GM21723 (cell line): Measurements from ENCODE around the gene NLRP9.
"Not testable (repeated sequence)": the region's sequence is repeated elsewhere in the genome, so short reads cannot be mapped to it uniquely, and the experiment has no call there.

ENCODE experiments used
- ATAC-seq: cut with Tn5 transposase; IDR thresholded peaks from one replicate; pipeline ENCODE4 v1.9.1; 2021; ENCODE audit warnings: mild to moderate bottlenecking, moderate library complexity; ENCODE audit not compliant: unreplicated experiment

The NLRP9 gene

DNA sequence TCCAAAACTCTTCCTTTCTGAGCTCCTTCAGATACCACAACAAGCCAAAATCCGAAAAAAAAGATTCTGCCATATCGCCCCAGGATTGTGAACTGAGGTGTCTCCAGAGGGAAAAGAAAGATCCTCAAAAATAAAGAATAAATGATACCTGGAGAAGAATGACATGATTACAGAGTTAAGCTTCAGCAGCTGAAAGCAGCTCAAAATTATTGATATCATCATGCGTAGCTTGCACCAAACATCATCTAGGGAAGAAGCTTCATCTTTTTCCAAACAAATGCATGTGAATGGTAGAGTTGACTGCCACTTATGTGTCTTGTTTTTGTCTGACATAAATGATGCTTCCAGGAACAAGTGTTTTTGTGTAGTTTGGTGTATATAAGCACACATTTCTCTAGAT, at the start of gene NLRP9:
NLRP9 (minus strand) TSS at position 101 of the 400 bp plus-strand sequence; CDS start at position 73, 28 bp downstream.
- ATAC-seq = no peak

DNA sequence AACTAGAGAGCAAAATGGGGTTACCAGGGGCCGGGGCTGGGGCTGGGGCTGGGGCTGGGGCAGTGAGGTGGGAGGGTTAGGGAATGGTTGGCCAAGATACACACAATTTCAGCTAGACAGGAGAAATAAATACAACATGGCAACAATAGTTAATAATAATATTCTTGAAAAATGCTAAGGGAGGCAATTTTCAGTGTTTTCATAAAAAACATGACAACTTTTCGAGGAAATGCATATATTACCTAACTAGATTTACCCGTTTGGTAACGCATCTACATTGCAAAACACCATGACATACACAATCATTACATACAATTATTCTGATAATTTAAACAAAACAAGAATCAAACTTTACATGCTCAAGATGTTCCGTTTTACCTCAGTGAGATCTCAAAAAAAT, 42.9 kb upstream of the NLRP9 start:
- ATAC-seq = no peak

DNA sequence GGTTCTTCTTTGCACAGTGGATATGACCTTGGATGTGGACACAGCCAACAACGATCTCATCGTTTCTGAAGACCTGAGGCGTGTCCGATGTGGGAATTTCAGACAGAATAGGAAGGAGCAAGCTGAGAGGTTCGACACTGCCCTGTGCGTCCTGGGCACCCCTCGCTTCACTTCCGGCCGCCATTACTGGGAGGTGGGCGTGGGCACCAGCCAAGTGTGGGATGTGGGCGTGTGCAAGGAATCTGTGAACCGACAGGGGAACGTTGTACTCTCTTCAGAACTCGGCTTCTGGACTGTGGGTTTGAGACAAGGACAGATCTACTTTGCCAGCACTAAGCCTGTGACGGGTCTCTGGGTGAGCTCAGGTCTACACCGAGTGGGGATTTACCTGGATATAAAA, 40.1 kb upstream of the NLRP9 start:
- no peak for ATAC-seq

DNA sequence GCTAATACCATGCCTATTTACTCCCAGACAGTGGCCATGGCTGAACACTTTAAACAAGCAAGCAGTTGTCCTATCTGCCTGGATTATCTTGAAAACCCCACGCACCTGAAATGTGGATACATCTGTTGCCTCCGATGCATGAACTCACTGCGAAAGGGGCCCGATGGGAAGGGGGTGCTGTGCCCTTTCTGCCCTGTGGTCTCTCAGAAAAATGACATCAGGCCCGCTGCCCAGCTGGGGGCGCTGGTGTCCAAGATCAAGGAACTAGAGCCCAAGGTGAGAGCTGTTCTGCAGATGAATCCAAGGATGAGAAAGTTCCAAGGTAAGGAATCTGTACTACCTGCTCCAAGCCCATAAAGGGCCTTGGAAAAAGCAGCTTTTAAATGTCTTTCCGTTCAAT, 39.3 kb upstream of the NLRP9 start:
- no peak for ATAC-seq

DNA sequence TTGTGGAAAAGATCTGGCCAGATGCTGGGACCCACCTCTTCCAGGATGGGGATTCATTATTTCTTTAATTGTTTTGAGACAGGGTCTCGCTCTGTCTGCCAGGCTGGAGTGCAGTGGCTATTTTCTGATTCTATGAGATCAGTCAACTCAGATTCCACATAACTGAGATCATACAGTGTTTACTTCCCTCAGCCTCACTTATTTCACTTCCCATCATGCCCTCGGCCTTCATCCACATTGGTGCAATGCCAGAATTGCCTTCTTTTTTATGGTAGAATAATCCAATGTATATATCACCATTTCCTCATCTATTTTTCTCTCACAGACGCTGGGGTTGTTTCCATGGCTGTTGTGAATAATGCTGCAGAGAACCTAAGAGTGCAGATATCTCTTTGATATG, 31.4 kb upstream of the NLRP9 start:
- ATAC-seq = not testable (repeated sequence)

DNA sequence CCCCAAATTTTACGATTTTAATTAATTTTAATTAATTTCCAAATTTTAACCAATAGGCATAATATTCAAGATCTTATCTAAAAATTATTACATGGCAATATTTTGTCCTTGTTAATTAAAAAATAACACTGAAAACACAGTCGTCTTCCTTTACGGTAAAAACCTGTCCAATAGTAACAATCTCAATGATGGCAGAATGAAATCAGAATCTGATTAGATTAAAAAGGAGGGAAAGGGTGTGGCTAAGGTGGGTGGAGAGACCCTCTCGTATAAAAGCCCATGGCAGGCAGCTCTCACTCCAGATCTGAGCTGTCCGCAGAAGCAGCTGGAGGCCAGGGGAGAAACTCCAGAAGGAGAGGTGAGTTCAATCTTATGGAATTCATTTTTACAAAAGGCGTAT, 30.6 kb upstream of the NLRP9 start, which contains the start of gene RFPL4AL1:
RFPL4AL1 (plus strand) TSS at position 301 of the 400 bp plus-strand sequence. CDS start 2,687 bp downstream, outside the sequence.
- ATAC-seq = not testable (repeated sequence)

DNA sequence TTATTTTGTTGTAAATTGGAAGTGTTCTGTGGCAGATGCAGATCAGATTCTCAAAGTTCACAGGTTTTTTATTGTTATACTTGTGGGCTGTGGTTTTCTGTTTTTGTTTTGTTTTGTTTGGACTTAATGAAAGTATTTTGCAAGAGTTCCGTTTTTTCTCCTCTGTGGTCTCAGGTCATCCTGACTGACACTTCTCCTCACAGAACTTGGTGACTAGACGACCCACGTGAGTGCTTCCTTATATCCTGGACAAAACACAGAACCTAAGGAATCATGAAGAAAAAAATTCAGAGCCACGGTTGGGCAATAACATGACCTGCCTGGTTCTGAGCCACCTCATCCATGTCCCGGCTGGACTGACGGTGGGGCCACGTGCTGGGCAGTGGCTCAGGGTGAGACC, 28.3 kb upstream of the NLRP9 start:
- ATAC-seq = no peak

DNA sequence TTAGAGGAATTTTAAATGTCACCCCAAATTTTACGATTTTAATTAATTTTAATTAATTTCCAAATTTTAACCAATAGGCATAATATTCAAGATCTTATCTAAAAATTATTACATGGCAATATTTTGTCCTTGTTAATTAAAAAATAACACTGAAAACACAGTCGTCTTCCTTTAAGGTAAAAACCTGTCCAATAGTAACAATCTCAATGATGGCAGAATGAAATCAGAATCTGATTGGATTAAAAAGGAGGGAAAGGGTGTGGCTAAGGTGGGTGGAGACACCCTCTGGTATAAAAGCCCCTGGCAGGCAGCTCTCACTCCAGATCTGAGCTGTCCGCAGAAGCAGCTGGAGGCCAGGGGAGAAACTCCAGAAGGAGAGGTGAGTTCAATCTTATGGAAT, 20.6 kb upstream of the NLRP9 start, which contains the start of gene RFPL4A:
RFPL4A (plus strand) TSS at position 301 of the 400 bp plus-strand sequence. CDS start 2,704 bp downstream, outside the sequence.
- ATAC-seq = not testable (repeated sequence)

DNA sequence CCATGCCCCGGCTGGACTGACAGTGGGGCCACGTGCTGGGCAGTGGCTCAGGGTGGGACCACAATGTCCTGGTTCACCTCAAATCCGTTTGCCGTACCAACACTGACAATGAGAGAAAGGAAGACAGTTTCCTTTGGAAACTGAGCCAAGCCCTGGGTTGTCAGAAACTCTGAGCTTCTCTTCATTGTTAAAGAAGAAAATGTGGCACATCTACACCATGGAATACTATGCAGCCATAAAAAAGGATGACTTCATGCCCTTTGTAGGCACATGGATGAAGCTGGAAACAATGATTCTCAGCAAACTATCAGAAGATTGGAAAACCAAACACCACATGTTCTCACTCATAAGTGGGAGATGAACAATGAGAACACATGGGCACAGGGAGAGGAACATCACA, 18.6 kb upstream of the NLRP9 start:
- not testable (repeated sequence) for ATAC-seq

DNA sequence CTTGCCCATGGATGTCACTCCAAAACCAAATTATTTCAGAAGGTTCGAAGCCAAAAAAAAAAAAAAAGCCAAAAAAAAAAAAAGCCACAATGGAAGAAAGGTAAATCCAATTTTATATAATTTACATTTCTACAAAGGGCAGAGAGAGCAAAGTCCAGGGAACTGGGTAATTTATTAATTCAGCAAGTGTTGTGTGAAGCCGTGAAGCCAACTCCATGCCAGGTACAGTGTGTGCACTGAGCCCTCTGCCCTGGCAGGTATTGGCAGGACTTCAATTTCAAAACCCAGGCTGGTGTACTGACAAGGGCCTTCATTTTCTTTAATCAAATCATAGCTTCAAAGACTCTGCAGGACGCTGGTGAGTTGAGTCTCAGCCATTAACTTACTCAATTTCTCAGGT, 15.2 kb upstream of the NLRP9 start:
- no peak for ATAC-seq

DNA sequence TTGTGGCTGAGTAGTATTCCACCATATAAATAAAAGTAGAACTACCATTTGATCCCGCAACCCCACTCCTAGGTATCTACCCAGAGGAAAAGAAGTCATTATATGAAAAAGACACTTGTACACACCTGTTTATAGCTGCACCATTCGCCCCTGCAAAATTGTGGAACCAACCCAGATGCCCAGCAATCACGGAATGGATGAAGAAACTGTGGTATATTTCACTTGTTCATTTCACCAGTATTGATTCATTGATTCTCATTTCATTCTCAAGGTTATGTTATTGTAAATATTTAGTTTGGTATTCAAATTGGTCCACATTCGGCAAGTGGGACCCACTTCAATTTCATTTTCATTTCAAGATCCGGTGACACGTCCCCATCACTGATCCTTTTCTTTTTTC, 12.5 kb upstream of the NLRP9 start:
- no peak for ATAC-seq

DNA sequence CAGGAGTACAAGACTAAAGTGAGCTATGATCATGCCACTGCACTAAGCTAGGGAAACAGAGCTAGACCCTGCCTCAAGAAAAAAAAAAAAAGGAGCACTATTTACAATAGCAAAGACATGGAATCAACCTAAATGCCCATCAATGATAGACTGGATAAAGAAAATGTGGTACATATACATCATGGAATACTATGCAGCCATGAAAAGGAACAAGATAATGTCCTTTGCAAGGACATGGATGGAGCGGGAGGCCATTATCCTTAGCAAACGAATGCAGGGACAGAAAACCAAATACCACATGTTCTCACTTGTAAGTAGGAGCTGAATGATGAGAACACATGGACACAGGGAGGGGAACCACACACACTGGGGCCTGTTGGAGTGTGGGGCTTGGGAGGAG, 7.8 kb downstream of the NLRP9 start:
- not testable (repeated sequence) for ATAC-seq

DNA sequence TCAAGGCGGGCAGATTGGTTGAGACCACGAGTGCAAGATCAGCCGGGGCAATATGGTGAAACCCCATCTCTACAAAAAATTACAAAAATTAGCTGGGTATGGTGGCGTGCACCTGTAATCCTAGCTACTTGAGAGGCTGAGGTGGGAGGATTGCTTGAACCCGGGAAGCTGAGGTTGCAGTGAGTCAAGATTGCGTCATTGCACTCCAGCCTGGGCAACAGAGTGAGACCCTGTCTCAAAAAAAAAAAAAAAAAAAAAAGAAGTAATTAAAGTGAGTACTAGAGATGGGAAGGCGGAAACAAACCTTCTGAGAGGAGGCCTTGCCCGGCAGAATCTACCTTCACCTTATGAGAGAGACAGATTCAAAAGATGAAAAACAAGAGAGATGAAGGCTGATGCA, 14.7 kb downstream of the NLRP9 start:
- no peak for ATAC-seq

DNA sequence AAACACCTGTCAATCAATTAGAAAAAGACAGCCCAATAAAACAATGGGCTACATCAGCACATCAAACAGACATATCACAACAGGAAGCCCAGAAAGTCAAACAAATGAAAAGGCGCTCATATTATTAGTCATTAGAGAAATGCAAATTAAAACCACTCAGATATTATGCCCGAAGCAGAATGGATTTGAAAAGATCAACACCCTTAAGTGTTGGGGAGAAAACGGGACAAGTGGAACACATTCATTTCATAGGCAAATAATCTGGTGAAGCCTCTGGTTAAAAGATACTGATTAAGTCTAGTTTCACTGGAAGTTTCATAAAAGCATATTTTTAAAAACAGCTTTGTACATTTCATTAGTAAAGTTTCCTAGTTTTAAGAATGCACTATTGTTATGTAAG, 17.4 kb downstream of the NLRP9 start:
- ATAC-seq = no peak

DNA sequence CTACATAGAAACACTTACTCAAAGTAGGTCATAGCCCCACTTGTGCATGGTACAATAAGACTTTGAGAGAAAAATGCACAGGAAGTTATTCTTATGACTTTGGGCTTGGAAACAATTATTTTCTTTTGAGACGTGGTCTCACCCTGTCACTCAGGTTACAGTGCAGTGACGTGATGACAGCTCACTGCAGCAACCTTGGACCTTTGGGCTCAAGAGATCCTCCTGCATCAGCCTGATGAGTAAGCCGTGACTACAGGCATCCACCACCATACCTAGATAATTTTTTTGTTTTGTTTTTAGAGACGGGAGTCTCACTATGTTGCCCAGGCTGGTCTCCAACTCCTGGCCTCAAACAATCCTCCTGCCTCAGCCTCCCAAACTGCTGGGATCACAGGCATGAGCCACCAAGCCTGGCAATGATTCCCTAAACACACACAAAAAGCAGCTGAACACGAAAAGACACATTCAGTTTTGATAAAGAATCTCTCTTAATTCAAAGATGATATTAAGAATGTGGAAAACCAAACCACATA, 17.9 kb downstream of the NLRP9 start:
- ATAC-seq = no peak

DNA sequence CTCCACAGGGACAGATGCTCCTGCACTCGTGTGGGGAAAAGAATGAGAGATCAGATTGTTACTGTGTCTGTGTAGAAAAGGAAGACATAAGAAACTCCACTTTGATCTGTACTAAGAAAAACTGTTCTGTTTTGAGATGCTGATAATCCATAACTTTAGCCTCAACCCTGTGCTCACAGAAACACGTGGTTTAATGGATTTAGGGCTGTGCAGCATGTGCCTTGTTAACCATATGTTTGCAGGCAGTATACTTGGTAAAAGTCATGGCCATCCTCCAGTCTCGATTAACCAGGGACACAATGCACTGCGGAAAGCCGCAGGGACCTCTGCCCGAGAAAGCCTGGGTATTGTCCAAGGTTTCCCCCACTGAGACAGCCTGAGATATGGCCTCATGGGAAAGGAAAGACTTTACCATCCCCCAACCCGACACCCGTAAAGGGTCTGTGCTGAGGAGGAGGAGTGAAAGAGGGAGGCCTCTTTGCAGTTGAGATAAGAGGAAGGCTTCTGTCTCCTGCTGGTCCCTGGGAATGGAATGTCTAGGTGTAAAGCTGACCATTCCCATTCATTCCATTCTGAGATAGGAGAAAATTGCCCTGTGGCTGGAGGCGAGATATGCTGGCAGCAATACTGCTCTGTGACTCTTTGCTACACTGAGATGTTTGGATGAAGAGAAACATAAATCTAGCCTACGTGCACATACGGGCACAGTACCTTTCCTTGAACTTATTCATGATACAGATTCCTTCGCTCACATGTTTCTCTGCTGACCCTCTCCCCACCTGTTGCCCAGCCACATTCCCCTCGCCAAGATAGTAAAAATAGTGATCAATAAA, 20.1 kb downstream of the NLRP9 start:
- ATAC-seq = not testable (repeated sequence)

DNA sequence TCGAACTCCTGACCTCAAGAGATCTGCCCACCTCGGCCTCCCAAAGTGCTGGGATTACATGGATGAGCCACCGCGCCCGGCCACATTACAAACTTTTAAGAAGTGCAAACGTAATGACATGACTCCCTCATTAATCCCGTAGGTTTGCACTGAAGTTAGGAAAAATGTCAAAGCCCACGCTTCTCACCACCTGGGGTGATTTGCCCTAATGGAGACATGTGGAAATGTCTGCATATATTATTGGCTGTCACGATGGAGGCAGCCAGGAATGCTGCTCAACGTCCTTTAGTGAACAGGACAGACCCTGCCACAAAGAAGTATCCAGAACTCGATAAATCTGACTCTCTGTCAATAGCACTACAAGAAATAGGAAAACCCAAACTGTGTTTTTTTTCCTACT, 21.0 kb downstream of the NLRP9 start:
- no peak for ATAC-seq

DNA sequence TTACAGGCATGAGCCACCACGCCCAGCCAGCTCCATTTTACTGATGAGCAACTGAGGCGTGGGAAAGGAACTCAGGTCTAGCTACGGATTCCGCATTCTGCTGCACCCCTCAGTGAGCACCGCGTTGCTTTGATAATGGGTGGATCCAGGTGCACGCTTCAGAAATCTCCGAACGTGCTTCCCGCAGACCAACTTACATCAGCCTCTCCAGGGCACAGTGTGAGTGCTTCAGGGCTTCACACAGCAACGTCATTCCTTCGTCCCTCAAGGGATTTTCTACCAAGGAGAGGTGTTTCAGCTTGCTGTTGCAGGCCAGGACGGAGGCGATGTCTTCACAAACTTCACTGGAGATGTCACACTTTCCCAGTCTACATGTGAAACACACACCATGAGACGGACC, 21.7 kb downstream of the NLRP9 start:
- no peak for ATAC-seq

DNA sequence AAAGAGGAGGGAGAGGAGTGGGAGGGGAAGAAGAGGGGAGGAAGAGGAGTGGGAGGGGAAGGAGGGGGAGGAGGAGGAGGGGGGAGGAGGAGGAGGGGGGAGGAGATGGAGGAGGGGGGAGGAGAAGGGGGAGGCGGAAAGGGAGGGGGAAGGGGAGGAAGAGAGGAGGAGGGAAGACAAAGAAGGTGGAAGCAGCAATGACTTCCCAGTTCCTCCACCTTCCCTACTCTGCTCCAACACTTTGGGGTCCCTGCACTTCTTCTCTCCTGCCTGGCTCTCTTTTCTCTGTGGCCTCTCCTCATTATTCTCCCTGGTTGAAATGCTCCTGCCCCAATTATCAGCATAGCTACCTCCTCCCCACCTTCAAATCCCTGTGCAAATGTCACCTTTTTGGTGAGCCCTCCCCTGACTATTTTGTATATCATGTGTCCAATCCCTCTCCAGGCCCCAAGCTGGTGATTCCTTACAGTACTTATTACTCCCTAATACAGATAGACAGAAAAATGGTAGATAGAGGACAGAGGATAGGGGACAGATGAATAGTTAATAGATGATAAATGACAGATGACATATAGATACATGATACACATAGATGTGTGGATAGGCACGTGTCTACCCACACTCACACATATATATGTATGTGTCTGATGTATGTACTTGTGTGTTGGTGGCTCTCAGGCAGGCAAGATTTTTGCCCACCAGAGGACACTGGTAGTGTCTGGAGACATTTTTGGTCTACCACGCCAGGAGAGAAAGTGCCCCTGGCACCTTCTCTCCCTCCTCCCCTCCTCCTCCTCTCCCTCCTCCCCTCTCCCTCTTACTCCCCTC, 25.2 kb downstream of the NLRP9 start:
- no peak for ATAC-seq

DNA sequence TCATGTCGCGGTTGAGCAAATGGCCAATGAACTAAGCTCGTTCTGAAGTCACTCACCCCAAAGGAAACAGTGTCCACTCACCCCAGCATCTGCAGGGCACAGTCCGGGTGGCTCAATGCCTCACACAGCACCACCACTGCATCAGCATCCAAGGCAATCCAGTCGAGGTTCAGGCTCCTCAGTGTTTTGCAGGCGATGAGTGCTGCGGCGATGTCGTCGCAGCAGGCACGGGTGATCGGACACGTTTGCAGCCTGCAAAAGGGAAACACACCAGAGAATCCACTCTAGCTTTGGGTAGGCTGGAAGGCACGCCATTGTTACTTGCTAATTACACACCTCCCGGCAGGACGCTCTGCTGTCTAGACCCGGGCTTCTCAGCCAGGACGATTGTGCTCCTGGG, 26.5 kb downstream of the NLRP9 start:
- ATAC-seq = no peak

DNA sequence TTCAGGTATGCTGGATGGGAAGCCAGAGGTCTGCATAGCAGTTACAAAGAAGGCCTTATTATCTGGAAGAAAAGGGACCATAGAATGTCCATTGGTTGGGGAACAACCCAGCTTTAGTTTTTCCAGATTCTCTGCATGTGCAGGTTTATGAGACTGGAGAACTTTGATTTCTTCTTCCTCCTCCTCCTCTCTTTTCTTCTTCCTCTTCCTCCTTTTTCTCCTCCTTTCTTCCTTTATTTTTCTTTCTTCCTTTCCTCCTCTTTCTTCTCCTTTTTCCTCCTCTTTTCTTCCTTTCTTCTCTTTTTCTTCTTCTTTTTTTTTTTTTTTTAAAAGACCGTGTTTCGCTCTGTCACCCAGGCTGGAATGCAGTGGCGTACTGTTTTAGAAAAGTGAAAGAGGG, 32.2 kb downstream of the NLRP9 start:
- no peak for ATAC-seq
